Measurements from ENCODE around the gene CD93. TPM values are rescaled to one million over a fixed set of nuclear protein-coding genes. Genes with fewer than 3 reads are reported as not detected.

CD93 gene
- total RNA-seq, 2 donors from 2014 or later = 14.2 to 19.2 TPM

DNA sequence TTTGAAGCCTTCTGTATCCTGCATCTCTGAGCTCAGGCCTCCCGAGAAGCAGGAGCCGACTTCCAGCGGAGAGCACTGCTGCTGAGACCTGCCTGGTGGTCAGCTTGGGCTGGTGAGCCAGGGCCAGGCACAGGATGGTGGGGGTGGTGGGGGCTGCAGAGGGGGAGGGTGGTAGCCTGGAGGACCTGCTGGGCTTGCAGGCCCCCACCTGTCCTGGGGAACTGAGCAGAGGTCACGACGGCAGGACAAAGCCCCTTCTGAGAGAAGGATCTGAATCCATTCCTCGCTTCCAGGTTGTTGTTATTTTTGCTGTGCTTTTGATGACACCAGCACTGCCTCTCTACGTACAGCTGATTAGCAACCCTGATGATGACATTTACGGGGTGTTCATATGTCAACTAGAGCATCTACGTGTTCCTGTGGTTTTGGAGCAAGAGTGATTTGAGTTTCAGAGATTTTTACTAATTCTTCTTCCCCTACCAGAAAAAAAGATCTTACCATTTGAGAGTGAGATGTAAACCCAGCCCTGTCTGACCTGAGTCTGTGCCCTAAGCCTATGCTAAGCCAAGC lies 35.7 kb upstream of the CD93 start:
- no peaks in the 10 kb centered on the region for H3K9me3 ChIP-seq
- H3K36me3 ChIP-seq (replicated peaks in 1 of 2; ENCODE audit: insufficient read depth in 1 of 2, low read depth in 2 of 2) = no peaks in the 10 kb centered on the region
- intact Hi-C loops (cut with DNase I) = no loop called here
- 68 to 78% methylated on average over 9 of the region's 9 CpGs for WGBS, 2 donors
- DNase-seq (no peak), ATAC-seq (no peak)
- H3K4me1 ChIP-seq = peaks cover 5% of the 10 kb centered on the region
- H3K27me3 ChIP-seq = no peaks in the 10 kb centered on the region
- TF ChIP-seq, protein P1, sequence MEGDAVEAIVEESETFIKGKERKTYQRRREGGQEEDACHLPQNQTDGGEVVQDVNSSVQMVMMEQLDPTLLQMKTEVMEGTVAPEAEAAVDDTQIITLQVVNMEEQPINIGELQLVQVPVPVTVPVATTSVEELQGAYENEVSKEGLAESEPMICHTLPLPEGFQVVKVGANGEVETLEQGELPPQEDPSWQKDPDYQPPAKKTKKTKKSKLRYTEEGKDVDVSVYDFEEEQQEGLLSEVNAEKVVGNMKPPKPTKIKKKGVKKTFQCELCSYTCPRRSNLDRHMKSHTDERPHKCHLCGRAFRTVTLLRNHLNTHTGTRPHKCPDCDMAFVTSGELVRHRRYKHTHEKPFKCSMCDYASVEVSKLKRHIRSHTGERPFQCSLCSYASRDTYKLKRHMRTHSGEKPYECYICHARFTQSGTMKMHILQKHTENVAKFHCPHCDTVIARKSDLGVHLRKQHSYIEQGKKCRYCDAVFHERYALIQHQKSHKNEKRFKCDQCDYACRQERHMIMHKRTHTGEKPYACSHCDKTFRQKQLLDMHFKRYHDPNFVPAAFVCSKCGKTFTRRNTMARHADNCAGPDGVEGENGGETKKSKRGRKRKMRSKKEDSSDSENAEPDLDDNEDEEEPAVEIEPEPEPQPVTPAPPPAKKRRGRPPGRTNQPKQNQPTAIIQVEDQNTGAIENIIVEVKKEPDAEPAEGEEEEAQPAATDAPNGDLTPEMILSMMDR (IDR thresholded peaks at IDR 0.05) = no peak
- TF ChIP-seq POLR2A (IDR thresholded peaks at IDR 0.05) = no peak
- H3K4me3 ChIP-seq = no peak overlapping the region
- H3K27ac ChIP-seq = no peak overlapping the region

DNA sequence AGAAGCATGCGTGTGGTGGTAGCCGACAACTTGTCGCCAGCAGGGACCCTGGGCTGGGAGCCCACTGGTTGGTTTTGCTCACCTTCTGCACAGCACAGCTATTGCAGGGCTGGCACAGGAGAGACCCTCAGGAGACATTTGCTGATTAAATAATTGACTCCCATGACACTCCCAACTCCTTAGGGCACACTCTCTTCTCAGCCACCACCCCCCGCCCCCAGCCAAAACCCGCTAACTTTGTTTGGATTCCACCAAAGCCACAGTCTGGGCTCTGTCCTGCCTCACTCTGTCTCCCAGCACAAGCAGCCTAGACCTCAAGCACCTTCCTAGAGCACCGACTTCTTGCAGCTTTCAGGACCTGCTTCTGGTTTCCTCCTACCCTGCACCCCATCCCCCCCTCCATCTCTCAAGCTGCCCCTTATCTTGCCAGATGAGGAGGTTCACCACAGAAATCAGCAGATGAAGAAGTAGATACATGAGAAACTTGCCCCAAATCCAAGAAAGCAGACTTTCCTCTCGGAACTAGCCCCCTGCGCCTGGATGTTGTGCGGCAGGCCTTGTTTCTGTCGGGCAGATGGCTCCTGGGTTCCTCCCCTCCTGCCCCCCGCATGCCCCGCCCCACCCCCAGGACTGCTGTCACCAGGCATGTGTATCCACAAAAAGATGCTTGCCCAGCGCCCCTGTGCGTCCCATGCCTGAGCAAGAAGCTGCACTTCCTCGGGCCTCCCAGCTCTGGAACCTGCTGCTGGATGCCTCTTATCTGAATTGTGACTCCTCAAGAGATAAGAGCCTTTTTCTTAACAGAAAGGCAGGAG lies 35.0 kb upstream of the CD93 start:
- no peak for TF ChIP-seq POLR2A (IDR thresholded peaks at IDR 0.05)
- 69 to 86% methylated on average over 10 to 15 of the region's 15 CpGs for WGBS, 2 donors
- ATAC-seq (no peak), DNase-seq (no peak)
- peaks cover 5% of the 10 kb centered on the region for H3K4me1 ChIP-seq
- H3K4me3 ChIP-seq = no peak overlapping the region
- no peak overlapping the region for H3K27ac ChIP-seq
- intact Hi-C loops (cut with DNase I) = no loop called here
- no peaks in the 10 kb centered on the region for H3K9me3 ChIP-seq
- H3K36me3 ChIP-seq (replicated peaks in 1 of 2; ENCODE audit: insufficient read depth in 1 of 2, low read depth in 2 of 2) = no peaks in the 10 kb centered on the region
- H3K27me3 ChIP-seq = no peaks in the 10 kb centered on the region

DNA sequence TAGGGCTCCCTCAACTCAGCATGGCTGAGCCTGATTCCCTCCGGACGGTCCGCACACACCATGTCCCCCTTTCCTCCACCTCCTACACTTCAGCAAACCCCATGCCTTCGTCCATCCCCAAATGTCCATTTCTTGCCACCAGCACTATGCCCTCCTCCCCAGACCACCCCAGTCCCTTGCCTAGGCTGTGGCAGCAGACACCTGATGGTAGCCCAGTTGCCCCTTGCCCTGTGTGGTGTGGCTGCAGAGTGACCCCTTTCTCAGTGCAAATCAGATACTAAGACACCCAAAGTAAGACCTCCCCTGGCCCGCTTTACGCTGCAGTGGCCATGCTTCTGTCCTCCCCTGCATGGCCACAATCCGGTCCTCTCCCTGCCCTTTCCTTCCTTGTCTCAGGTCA lies 34.1 kb upstream of the CD93 start:
- no peak for TF ChIP-seq POLR2A (IDR thresholded peaks at IDR 0.05)
- TF ChIP-seq, protein P1 (IDR thresholded peaks at IDR 0.05) = no peak

DNA sequence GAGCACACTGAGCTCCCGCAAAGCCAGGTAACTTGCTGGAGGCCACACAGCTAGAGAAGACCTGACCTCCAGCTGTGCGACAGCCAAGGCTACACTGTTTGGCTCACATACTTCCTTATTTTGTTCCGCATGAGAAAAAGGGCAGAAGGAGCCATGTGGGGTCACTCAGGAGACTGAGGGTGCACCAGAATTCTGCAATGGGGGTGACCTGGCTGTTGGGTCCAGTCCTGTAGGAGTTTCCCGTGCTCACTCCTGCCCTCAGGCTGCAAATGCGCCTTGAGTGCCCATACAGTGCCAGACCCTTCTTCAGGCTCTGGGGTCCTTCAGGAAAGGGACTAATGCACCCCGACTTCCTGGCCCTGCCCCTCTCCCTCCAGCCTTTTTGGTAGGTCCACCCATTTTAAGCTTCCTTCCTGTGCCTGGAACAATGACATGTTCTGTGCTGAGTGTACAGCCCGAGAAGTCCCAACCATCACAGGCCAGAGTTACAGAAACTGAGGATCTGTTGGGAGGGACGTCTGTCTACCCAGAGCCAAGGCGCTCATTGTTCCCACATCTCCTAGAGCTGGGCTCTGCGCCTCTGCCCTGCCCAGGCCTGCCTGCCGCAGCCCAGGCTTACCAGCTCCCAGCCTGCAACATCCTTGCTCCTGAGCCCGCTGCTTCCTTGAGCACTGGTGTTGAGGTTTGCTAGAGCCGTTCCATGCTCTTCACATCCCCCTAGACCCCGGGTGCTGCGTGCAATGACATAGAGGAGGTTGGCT lies 33.5 kb upstream of the CD93 start:
- Histone ChIP-seq H3K9me3 (no peaks in the 10 kb centered on the region), H3K4me1 (no peaks in the 10 kb centered on the region), H3K36me3 (replicated peaks in 1 of 2; ENCODE audit: insufficient read depth in 1 of 2, low read depth in 2 of 2) (no peaks in the 10 kb centered on the region), H3K27me3 (no peaks in the 10 kb centered on the region), H3K4me3 (no peak overlapping the region), H3K27ac (peak overlapping the region in 1 of 4 donors; percentile 0)
- intact Hi-C loops (cut with DNase I) = no loop called here
- WGBS, 2 donors = 74 to 78% methylated on average over 15 of the region's 15 CpGs
- TF ChIP-seq POLR2A (IDR thresholded peaks at IDR 0.05) = no peak
- TF ChIP-seq, protein P1 (IDR thresholded peaks at IDR 0.05) = no peak
- ATAC-seq = no peak
- DNase-seq = no peak

More for the DNA sequence above, 34.1 kb upstream of the CD93 start:
- H3K9me3 ChIP-seq = no peaks in the 10 kb centered on the region
- intact Hi-C loops (cut with DNase I) = no loop called here
- H3K27ac ChIP-seq = no peak overlapping the region
- DNase-seq = no peak
- H3K36me3 ChIP-seq (replicated peaks in 1 of 2; ENCODE audit: insufficient read depth in 1 of 2, low read depth in 2 of 2) = no peaks in the 10 kb centered on the region
- 79% methylated on average over 5 to 6 of the region's 7 CpGs for WGBS, 2 donors
- H3K27me3 ChIP-seq = no peaks in the 10 kb centered on the region
- no peak overlapping the region for H3K4me3 ChIP-seq
- H3K4me1 ChIP-seq = peaks cover 5% of the 10 kb centered on the region
- no peak for ATAC-seq

DNA sequence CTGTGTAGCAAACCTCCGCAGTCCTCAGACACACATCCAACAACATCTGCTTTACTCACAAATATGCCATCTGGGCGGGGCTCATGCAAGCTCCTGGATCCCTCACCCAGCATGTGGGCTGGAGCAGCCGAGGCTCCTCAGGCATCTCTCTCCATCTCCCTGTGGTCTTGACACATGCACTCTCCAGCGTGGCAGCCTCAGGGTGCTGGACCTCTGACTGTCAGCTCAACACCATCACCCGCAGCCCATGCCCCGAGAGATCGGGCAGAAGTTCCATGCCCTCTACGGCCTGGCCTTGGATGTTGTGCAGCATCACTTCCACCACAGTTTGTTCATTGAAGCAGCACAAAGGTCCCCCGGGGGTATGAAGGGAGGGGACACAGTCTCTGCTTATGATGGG lies 32.6 kb upstream of the CD93 start:
- DNase-seq (no peak), ATAC-seq (no peak)
- Histone ChIP-seq H3K27me3 (no peaks in the 10 kb centered on the region), H3K36me3 (replicated peaks in 1 of 2; ENCODE audit: insufficient read depth in 1 of 2, low read depth in 2 of 2) (no peaks in the 10 kb centered on the region), H3K4me1 (no peaks in the 10 kb centered on the region), H3K9me3 (no peaks in the 10 kb centered on the region), H3K27ac (no peak overlapping the region), H3K4me3 (no peak overlapping the region)
- 76 to 84% methylated on average over 6 to 9 of the region's 9 CpGs for WGBS, 2 donors
- intact Hi-C loops (cut with DNase I) = no loop called here
- no peak for TF ChIP-seq POLR2A (IDR thresholded peaks at IDR 0.05)
